ENCODE measurements around the gene CBFA2T2.
"Not testable (repeated sequence)": the region's sequence is repeated elsewhere in the genome, so short reads cannot be mapped to it uniquely, and the experiment has no call there.

Gene CBFA2T2

DNA sequence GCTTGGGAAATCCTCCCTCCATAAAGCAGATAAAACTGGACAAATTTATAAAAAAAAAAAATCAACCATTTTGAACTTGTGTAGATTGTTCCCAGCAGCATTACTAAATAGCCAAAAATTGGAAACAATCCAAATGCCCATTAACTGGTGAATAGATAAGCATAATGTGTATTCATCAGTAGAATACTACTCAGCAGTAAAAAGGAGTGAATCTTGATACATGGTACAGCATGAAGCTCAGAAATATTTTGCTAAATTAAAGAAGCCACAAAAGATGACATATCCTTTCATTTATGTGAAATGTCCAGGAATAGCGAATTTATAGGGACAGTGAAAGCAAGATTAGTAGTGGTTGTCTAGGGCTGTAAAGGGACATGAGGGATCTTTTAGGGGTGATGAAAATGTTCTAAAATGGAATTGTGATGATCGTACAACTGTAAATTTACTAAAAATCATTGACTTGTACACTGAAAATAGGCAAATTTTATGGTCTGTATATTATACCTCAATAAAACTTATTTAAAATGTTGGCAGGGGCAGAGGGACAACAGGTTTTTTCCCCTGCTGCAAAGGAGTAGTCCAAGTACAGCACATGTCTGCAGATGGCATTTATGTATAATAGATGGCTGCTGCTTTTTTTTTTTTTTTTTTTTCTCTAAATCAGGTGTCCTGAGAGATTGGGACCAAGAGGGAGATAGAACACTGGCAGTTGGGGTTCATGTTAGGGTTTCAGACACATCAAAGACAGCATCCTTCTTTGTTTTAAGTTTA, 59.5 kb downstream of the CBFA2T2 start:
- DNase-seq (ENCODE audit: low spot score): no peak

DNA sequence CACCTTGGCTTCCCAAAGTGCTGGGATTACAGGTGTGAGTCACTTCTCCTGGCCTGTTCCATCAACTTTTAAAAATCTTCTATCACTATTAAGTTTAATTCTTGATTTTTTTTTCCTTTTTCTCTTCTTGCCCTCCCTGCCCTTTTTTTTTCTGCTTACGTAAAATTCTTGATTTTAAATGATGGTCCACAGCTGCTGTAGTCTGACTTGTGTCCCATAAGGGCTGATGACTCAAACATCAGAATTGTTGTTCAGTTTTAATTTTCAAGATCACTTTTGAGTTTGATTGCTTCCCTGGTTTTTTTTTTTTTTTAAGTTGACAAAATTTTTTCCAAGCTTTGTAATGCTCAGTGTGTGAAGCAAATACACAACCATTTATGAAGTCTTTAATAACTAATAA, 61.9 kb downstream of the CBFA2T2 start:
- no peak for DNase-seq (ENCODE audit: low spot score)

DNA sequence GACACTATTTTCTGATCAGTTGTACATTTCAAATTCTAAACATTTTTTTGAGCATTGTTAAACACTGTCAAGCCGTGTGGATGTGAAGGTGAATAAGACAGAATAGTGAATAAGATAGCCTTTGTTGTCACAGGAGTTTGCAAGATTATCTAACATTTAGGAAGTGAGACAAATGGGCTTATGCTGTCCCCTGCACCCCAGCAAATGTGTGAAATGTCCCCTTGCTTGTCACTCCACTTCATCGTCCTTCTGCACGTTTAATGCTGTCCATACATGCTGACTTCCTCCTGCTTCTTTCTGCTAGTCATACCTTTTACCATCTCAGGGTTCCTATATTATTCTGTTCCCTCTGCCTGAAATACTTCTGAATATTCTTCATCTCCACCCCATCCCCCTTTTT, 62.6 kb downstream of the CBFA2T2 start:
- DNase-seq (ENCODE audit: low spot score): no peak

DNA sequence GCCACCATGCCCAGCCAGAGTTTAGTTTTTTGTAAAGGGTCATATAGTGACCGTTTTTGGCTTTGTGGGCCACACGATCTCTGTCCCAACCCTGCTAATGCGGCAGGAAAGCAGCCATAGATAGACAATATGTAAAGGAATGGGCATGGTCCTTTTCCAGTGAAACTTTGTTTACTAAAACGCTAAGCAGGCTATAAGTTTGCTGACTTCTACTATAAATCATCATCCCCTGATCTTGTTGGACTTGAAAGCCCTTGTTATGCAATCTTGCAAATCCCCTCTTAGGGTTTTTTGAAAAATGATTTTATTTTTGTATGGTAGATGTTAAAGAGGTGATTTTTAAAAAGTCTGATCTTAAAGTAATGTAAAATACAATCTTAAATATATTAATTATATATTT, 63.6 kb downstream of the CBFA2T2 start:
- no peak for DNase-seq (ENCODE audit: low spot score)

DNA sequence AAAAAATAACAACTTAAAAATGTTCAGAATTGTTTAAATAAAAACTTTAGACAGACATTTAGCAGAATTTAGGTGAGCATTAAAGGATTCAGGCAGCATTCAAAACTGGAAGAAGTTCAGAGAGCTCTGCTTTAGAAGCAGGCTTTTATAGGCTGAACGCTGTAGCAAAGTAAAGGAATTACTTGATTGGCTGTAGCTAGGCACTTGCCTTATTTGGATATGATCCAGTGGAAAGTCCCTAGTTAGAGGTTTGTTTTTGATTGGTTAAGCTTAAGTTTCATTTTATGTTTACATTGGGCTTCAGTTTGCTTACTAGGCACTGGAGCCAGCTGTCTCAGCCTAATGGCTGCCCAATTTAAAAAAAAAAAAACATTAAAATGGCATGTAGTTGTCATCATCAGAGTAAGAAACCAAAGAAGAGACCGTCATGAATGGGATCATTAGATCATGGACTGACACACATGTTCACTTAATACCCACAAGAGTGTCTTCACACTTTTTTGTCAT, 65.1 kb downstream of the CBFA2T2 start:
- DNase-seq (ENCODE audit: low spot score): no peak

DNA sequence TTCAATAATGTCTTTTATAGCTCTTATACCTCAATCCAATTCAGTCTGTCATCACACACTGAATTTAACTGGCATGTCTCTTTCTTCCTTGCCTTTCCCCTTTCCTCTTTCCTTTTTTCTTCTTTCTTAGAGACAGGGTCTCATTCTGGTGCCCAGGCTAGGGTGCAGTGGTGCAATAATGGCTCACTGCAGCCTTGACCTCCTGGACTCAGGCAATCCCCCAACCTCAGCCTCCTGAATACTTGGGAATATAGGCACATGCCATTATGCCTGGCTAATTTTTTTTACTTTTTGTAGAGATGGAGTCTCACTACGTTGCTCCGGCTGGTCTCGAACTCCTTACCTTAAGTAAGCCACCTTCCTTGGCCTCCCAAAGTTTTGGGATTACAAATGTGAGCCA, 65.9 kb downstream of the CBFA2T2 start:
- DNase-seq (ENCODE audit: low spot score): no peak

DNA sequence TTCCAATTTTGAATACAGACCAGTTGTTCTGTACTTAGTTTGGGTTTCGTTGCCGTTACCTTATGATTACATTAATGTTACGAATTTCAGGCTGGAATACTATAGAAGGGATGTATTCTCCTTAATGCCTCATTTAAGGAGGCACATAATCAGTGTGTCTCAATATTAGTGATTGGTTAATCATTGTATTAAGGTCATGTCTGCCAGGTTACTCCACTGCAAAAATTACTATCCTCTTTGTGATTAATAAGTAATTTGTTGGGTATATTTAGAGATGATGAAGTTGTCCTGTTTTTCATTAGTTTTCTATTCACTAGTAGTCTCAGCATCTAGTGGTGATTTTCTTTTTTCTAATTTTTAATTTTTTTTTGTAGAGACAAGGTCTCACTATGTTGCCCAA, 66.3 kb downstream of the CBFA2T2 start:
- DNase-seq (ENCODE audit: low spot score): no peak

DNA sequence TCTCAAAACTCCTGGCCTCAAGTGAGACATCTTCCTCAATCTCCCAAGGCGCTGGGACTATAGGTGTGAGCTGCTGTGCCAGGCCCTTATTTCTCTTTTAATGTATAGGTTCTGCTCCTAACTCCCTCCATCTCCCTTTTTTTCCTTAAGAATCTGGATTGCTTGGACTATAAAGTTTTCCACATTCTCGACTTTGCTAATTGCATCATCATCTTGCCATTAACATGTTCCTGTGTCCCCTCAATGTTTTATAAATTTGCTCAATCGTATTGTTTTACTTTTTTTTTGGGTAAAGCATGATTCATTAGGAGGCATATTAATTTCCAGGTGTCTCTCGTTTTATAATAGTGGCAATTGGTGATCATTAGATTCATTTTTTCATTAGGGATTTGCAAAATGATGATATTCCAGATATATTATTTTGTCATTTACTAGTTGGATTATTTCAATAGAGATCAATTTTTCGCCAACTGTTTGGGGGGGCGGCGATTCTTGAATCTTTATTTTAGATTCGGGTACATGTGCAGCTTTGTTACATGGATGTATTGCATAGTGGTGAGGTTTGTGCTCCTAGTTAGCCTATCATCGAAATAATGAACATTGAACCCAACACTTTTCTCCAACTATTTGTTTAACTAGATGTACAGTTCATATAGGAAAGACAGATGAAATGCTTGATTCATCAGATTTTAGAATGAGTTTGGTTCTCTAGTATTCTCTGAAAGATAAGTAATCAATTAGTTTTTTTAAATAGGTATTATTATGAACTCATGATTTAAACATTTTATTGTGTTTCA, 68.7 kb downstream of the CBFA2T2 start:
- DNase-seq (ENCODE audit: low spot score): no peak

DNA sequence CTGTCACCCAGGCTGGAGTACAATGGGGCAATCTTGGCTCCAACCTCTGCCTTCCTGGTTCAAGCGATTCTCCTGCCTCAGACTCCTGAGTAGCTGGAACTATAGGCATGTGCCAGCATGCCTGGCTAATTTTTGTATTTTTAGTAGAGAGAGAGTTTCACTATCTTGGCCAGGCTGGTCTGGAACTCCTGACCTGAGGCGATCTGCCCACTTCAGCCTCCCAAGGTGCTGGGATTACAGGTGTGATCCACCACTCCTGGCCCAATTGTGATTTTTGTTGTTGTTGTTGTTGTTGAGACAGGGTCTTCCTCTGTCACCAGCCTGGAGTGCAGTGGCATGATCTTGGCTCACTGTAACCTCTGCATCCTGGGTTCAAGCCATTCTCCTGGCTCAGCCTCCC, 69.3 kb downstream of the CBFA2T2 start:
- DNase-seq (ENCODE audit: low spot score): no peak

DNA sequence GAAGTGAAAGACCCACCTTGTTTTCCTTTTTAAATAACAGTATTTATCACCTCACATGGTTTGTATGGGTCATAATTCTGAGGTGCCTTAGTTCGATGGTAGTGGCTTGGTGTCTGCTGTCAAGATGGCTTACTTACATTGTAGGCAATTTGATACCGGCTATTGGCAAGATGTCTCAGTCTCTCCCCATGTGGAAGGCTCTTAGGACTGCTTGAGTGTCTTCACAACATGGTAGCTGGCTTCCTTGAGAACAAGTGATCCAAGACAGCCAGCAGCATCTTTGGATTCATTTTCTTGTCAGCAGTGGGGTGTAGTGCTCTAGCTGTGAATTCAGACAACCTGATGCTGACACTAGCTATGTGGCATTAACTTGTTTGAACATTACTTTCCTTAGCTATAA, 70.1 kb downstream of the CBFA2T2 start:
- no peak for DNase-seq (ENCODE audit: low spot score)

DNA sequence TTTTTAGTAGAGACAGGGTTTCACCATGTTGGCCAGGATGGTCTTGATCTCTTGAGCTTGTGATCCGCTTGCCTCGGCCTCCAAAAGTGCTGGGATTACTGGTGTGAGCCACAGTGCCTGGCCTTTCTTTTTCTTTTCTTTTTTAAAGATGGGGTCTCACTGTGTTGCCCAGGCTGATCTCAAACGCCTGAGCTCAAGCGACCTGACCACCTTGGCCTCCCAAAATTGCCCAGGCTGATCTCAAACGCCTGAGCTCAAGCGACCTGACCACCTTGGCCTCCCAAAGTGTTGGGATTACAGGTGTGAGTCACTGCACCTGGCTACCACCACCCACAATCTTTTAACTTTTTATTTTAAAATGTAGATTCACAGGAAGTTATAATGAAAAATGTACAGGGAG, 71.2 kb downstream of the CBFA2T2 start:
- not testable (repeated sequence) for DNase-seq (ENCODE audit: low spot score)

DNA sequence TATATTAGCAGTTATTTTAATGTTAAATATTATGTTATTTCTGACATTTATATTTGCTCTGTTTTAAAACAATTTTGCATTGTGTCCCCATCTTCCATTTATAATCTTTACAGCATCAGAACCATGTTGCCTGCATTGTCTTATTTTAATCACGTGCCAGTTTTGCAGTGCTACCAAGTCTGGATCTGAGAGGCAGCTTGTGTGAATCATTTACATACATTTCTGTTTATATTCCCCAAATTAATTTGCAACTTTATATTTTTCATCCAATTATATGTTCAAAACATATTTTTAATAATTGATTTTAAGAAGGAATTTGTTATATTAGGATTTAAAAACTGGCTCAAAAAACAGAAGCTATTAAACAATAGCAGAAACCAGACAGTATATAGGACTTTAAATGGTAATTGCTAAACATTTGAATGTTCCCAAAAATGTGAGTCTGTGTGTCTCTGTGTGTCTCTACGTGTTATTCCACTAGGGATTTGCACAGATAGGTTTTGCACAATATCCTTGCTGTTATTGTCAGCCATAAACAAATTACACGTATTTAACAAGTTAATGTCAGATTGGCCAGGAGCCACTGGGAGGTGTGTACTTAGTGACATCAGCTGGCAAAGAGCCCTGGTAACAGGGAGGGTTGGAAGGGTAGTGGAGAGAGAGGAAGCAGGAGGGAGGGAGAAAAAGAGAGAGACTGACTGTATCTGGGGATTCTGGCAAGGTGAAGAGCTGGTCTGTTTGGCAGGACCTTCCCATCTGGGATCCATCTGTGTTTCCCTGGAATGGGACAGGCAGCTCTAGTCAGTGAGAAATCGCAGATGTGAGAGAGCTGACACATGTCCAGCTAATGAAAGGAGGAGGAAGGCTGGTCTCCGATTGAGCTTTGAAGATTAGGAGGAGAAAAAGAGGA, 72.1 kb downstream of the CBFA2T2 start:
- peak; percentile 84 for DNase-seq (ENCODE audit: low spot score)

DNA sequence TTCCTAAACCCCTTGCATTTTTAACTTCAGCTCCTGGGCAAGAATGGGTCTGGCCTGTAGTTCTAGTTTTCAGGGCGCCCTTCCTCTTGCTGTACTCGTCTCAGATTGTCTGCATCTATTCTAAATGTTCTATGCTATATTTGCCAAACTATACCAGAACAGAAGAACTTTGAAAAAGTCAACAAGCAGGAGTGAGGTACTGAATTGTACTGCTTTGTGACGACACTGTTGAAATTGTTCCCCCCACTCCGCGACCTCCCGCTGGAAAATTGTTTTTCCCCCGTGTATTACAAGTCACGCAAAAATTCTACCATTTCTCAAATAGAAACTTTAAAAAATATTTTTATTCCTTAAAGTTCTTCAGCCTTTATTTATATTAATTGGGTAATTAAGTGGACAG, 73.9 kb downstream of the CBFA2T2 start:
- DNase-seq (ENCODE audit: low spot score): no peak

DNA sequence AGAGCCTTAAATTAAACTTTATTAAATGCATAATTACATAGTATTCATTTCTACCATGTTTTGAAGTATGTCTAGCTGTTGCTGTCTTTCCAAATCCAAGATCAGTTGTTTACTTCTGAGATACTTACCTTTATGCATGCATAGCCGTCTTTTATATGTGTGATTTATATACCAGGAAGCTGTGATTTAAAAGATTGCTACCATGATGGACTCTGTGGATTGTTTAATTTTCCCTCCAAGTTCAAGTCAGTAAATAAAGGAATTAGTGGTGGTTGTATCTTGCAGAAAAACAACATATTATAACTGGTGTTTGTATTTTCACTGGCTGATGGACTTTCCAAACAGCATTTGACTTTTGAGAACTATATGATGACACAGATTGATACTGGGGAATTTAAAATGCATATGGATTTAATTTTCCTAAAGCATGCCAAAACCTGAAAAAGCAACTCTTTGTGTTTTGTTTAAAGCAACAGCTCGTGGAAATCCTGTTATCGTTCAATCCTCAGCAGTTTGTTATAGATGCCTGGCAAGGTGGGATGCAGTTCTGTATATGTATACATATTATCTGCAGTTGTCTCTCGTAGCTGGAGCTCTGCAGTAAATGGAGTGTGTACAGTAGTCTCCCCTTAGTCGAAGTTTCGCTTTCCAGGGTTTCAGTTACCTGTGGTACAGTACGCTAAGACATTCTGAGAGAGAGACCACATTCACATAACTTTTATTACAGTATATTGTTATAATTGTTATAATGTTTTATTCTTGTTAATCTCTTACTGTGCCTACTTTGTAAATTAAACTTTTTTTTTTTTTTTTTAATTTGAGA, 77.1 kb downstream of the CBFA2T2 start:
- no peak for DNase-seq (ENCODE audit: low spot score)

DNA sequence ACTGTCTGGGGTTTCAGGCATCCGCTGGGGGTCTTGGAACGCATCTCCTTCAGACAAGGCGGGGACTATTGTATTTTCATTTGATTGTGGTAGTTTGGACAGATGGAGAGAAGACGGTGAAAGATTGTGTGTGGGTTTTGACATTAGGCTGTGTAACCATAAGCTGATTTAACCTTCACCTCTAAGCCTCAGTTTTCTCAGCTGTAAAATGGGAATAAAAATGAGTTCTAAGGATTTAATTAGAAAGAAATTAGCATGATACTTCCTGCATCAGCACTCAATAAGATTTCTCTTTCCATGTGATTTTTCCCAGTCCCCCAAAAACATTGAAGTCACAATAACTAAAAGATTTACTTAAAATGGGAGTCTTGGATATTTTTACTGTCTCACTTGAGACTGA, 78.1 kb downstream of the CBFA2T2 start:
- DNase-seq (ENCODE audit: low spot score): no peak

DNA sequence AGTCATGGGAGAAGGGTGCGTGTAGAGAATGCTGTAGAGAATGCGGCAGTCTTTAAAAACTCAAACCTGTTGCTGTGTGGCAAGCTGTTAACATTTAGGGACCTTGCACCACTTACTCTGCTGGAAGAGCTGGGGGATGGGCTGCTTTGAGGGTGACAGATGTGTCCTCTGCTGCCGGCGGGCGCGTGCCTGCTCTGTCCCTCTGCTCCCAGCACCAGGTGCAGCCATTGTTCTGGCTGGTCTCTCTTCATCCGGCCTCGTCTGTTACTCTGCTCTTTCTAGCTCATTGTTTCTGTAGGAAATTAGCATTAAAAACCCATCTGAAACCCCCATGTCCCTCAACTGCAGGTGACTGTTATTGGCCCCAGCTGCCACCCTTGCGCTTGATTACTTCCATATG, 78.5 kb downstream of the CBFA2T2 start:
- DNase-seq (ENCODE audit: low spot score): no peak

DNA sequence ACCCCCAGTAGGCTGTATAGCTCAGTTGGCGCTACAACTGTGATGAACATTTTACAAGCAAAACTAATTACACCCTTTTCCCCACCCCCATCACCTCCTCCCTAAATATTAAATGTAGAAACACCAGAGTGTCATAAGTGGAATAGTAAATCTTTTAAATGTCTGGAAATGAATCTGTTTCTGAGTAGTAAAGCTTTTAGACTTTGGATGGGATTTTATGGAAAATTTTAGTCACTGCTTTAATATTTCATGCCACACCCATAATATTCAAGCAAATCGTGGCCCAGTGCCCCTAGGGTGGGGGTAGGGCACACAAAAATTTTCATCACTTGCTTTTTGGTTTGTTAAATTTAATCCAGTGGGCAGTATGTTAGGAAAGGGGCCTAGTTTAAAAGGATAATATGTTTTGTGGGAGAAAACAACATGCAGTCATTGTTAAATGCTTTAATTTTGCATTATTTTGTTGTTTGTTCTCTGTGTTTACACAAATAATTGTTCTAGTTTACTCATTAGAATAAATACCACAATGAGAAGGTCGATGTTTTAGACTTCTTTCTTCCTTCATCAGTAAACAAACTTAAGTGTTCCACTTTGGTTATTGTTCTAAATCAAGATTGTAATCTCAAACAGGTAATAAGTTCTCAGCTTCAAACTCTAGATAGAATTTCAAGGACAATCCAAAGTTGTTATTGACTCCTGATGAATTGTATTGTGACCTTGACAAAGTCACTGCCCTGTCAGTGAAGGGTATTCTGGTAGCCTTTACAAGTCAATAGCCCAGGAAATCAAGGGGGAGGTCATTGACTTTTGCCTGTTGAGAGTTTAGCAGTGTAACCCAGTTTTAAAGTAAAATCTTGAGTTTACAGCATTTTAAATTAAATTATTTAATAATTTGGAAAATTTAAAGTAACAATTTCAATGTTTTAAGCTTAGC, 79.2 kb downstream of the CBFA2T2 start:
- DNase-seq (ENCODE audit: low spot score): no peak

DNA sequence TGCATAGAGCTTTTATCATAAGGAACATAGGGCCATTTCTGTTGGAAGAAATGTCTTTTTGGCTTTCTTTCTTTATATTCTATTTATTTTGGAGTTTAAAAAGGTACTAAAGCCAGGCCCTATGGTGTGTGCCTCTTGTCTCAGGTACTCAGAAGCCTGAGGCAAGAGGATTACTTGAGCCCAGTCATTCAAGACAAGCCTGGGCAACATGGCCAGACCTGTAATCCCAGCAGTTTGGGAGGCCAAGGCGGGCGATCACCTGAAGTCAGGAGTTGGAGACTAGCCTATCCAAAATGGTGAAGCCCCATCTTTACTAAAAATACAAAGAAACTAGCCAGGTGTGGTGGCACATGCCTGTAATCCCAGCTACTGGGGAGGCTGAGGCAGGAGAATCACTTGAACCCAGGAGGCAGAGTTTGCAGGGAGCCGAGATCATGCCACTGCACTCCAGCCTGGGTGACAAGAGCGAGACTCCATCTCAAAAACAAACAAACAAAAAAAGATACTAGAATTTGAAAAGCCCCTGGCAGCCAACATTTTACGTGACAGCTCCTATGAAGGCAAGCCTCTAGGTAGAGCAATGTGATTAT, 80.0 kb downstream of the CBFA2T2 start:
- DNase-seq (ENCODE audit: low spot score): no peak

DNA sequence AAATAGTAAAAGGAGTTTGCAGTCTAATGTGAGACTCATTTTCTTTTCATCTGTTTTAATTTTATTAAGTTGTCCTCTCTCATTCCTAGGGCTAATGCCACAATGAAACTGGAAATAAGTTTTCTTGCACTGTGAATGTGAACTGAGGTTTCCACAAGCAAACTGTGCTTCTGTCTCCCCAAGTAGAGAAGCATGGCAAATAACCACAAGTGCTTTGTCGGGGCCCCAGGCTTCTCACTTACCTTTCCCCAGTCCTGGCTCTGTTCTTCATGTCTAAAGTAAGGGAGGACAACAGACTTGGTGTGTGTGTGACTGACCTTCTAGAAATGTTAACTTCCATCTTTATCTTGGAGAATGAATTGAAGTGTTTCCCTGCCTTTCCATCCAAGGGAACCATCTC, 80.8 kb downstream of the CBFA2T2 start:
- DNase-seq (ENCODE audit: low spot score): no peak

DNA sequence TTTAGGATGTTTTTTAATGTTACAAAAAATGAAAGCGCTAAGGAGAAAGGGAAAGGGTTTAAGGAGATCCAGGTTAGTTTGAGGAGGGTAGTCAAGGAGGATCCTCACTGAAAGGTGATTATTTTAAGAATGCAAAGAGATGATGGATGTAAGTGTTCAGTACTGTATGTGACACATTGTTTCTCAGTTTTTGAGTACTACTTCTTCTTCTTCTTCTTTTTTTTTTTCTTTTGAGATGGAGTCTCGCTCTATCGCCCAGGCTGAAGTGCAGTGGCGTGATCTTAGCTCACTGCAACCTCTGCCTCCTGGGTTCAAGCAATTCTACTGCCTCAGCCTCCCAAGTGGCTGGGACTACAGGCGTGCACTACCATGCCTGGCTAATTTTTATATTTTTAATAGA, 83.4 kb downstream of the CBFA2T2 start:
- not testable (repeated sequence) for DNase-seq (ENCODE audit: low spot score)
